ENCODE measurements around the gene RGMA. TPM values are rescaled to one million over a fixed set of nuclear protein-coding genes. Genes with fewer than 3 reads are reported as not detected.

Gene RGMA
- total and polyA plus RNA-seq, 2 donors (not counting 1 experiment from before 2014, with no cell fraction given) = not detected

DNA sequence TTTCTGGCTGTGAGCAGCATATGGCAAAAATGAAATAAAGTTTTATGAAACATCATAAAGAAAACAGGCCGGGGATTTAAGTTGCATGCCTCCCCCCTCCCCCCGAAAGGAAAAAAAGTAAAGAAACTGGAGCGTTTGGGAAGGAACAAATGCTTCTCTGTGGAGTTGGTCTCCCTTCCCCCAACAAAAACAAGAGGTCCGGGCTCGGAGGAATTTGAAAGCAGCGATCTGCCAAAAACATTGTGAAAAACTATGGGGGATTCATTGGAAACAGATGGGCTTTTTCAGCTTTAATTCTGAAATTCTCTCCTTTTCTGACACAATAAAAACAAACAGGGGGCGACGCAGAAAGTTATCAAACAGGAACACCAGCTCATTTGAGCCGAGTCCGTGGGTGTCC is 17.0 kb downstream of the RGMA start:
- ATAC-seq (ENCODE audit: low read depth) = no peak
- H3K9me3 ChIP-seq (ENCODE audit: control extremely low read depth in 1 of 3, control insufficient read depth in 2 of 3, insufficient read depth in 1 of 3, low read length in 2 of 3) = no peaks in the 10 kb centered on the region
- WGBS (ENCODE audit: insufficient coverage) = 5% methylated on average over 4 of the region's 10 CpGs
- H4K20me1 ChIP-seq (ENCODE audit: control insufficient read depth, insufficient read depth, low read length, poor library complexity, severe bottlenecking) = no peaks in the 10 kb centered on the region
- Mint-ChIP-seq H3K4me1 (peaks cover 13% of the 10 kb centered on the region), H3K9me3 (ENCODE audit: insufficient read depth) (no peaks in the 10 kb centered on the region), H3K27me3 (peaks cover 65% of the 10 kb centered on the region), H3K27ac (no peak overlapping the region), H3K4me3 (peak overlapping the region; percentile 40)
- H3K36me3 ChIP-seq (replicated peaks in 1 of 2; ENCODE audit: control extremely low read depth in 1 of 2, control insufficient read depth in 1 of 2, extremely low read depth in 1 of 2, insufficient read depth in 2 of 2, low read length in 1 of 2) = no peaks in the 10 kb centered on the region
- H3K27me3 ChIP-seq (replicated peaks in 1 of 4; ENCODE audit: control extremely low read depth in 1 of 4, control insufficient read depth in 3 of 4, insufficient read depth in 4 of 4, low read length in 3 of 4) = peaks cover 0 to 37% (median 11%) of the 10 kb centered on the region in 4 experiments
- H3K9ac ChIP-seq (ENCODE audit: low read length) = no peak overlapping the region
- no peak overlapping the region for H2AFZ ChIP-seq (ENCODE audit: insufficient read depth, low read depth, low read length, poor library complexity, severe bottlenecking)
- TF ChIP-seq, protein P1, sequence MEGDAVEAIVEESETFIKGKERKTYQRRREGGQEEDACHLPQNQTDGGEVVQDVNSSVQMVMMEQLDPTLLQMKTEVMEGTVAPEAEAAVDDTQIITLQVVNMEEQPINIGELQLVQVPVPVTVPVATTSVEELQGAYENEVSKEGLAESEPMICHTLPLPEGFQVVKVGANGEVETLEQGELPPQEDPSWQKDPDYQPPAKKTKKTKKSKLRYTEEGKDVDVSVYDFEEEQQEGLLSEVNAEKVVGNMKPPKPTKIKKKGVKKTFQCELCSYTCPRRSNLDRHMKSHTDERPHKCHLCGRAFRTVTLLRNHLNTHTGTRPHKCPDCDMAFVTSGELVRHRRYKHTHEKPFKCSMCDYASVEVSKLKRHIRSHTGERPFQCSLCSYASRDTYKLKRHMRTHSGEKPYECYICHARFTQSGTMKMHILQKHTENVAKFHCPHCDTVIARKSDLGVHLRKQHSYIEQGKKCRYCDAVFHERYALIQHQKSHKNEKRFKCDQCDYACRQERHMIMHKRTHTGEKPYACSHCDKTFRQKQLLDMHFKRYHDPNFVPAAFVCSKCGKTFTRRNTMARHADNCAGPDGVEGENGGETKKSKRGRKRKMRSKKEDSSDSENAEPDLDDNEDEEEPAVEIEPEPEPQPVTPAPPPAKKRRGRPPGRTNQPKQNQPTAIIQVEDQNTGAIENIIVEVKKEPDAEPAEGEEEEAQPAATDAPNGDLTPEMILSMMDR (IDR thresholded peaks at IDR 0.05) = no peak
- TF ChIP-seq EZH2 (IDR thresholded peaks at IDR 0.05; ENCODE audit: borderline replicate concordance, insufficient read depth, low read depth, low read length, poor library complexity, severe bottlenecking) = no peak
- H3K4me1 ChIP-seq (ENCODE audit: control insufficient read depth in 2 of 2, insufficient read depth in 2 of 2, low read length in 2 of 2) = peaks cover 5 to 11% of the 10 kb centered on the region in 2 donors
- no peaks in the 10 kb centered on the region for H3K79me2 ChIP-seq (ENCODE audit: control insufficient read depth, insufficient read depth, low read length)
- intact Hi-C loops (cut with micrococcal nuclease) = no loop called here
- H3K27ac ChIP-seq (ENCODE audit: low read length in 2 of 2) = no peak overlapping the region
- H3K4me3 ChIP-seq (ENCODE audit: control extremely low read depth in 1 of 5, extremely low read depth in 1 of 5, insufficient read depth in 1 of 5, low read depth in 2 of 5, low read length in 4 of 5) = no peak overlapping the region
- CTCF ChIA-PET = no interaction called here
- POLR2A ChIA-PET = no interaction called here
- DNase-seq = no peak
- peak overlapping the region; percentile 52 for H3K4me2 ChIP-seq (replicated peaks; ENCODE audit: low read depth, low read length, poor library complexity, severe bottlenecking)

DNA sequence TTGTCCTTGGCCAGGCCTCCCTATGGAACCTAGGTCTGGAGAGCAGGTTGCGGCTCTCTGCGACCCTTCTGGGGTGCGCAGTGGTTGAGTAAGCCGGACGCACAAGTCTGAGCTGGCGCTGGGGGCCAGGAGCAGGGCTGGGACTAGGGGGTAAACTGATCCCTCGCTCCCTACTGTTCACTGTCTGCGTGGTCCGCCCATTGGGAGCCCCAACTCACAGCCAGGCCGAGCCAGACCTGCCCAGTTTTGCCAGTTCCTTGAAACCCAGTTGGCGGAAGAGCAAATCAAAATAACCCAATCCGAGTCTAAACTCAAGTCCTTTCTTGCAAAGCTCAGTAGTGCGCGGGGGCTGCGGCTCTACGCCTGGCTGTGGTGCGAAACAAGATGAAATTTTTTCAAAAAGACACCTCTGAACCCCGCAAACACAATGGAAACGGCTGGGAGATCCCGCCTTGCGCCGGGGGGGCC is 17.5 kb downstream of the RGMA start:
- no peak overlapping the region for H3K4me3 Mint-ChIP-seq
- H3K9me3 Mint-ChIP-seq (ENCODE audit: insufficient read depth) = no peaks in the 10 kb centered on the region
- no peak overlapping the region for H3K9ac ChIP-seq (ENCODE audit: low read length)
- DNase-seq = no peak
- peaks cover 13% of the 10 kb centered on the region for H3K4me1 Mint-ChIP-seq
- peaks cover 59% of the 10 kb centered on the region for H3K27me3 Mint-ChIP-seq
- H3K36me3 ChIP-seq (replicated peaks in 1 of 2; ENCODE audit: control extremely low read depth in 1 of 2, control insufficient read depth in 1 of 2, extremely low read depth in 1 of 2, insufficient read depth in 2 of 2, low read length in 1 of 2) = no peaks in the 10 kb centered on the region
- no peak overlapping the region for H3K4me3 ChIP-seq (ENCODE audit: control extremely low read depth in 1 of 5, extremely low read depth in 1 of 5, insufficient read depth in 1 of 5, low read depth in 2 of 5, low read length in 4 of 5)
- TF ChIP-seq EZH2 (IDR thresholded peaks at IDR 0.05; ENCODE audit: borderline replicate concordance, insufficient read depth, low read depth, low read length, poor library complexity, severe bottlenecking) = no peak
- TF ChIP-seq, protein P1 (IDR thresholded peaks at IDR 0.05) = no peak
- H3K9me3 ChIP-seq (ENCODE audit: control extremely low read depth in 1 of 3, control insufficient read depth in 2 of 3, insufficient read depth in 1 of 3, low read length in 2 of 3) = no peaks in the 10 kb centered on the region
- no peaks in the 10 kb centered on the region for H4K20me1 ChIP-seq (ENCODE audit: control insufficient read depth, insufficient read depth, low read length, poor library complexity, severe bottlenecking)
- intact Hi-C loops (cut with micrococcal nuclease) = no loop called here
- ChIA-PET POLR2A (no interaction called here), CTCF (no interaction called here)
- H3K27ac ChIP-seq (ENCODE audit: low read length in 2 of 2) = no peak overlapping the region
- H3K79me2 ChIP-seq (ENCODE audit: control insufficient read depth, insufficient read depth, low read length) = no peaks in the 10 kb centered on the region
- ATAC-seq (ENCODE audit: low read depth) = no peak
- no peak overlapping the region for H2AFZ ChIP-seq (ENCODE audit: insufficient read depth, low read depth, low read length, poor library complexity, severe bottlenecking)
- no peak overlapping the region for H3K4me2 ChIP-seq (replicated peaks; ENCODE audit: low read depth, low read length, poor library complexity, severe bottlenecking)
- H3K27me3 ChIP-seq (replicated peaks in 1 of 4; ENCODE audit: control extremely low read depth in 1 of 4, control insufficient read depth in 3 of 4, insufficient read depth in 4 of 4, low read length in 3 of 4) = peaks cover 0 to 37% (median 11%) of the 10 kb centered on the region in 4 experiments
- H3K27ac Mint-ChIP-seq = no peak overlapping the region
- 89% methylated on average over 18 of the region's 22 CpGs for WGBS (ENCODE audit: insufficient coverage)
- peaks cover 5 to 11% of the 10 kb centered on the region in 2 donors for H3K4me1 ChIP-seq (ENCODE audit: control insufficient read depth in 2 of 2, insufficient read depth in 2 of 2, low read length in 2 of 2)
